Measurements from ENCODE around the gene STAT6.

Gene STAT6

GRCh38 chr12:57072661-57073060 lies 38.5 kb downstream of the STAT6 start:
- no peak for DNase-seq (ENCODE audit: extremely low read depth, low read depth)

GRCh38 chr12:57069523-57069922 lies 41.6 kb downstream of the STAT6 start:
- H3K4me3 ChIP-seq (replicated peaks; ENCODE audit: low read depth, low read length), result no peak overlapping the region
- peak; percentile 84 for DNase-seq (ENCODE audit: extremely low read depth, low read depth)
- TF ChIP-seq CTCF (IDR thresholded peaks at IDR 0.05; ENCODE audit: low read depth, low read length, missing control alignments), result peak; percentile 81

More at GRCh38 chr12:57072661-57073060, 38.5 kb downstream of the STAT6 start:
- H3K4me3 ChIP-seq (replicated peaks; ENCODE audit: low read depth, low read length), result no peak overlapping the region
- TF ChIP-seq CTCF (IDR thresholded peaks at IDR 0.05; ENCODE audit: low read depth, low read length, missing control alignments), result no peak

GRCh38 chr12:57066245-57066644 lies 44.9 kb downstream of the STAT6 start:
- no peak for TF ChIP-seq CTCF (IDR thresholded peaks at IDR 0.05; ENCODE audit: low read depth, low read length, missing control alignments)
- no peak for DNase-seq (ENCODE audit: extremely low read depth, low read depth)
- no peak overlapping the region for H3K4me3 ChIP-seq (replicated peaks; ENCODE audit: low read depth, low read length)

GRCh38 chr12:57063991-57064685 lies 47.0 kb downstream of the STAT6 start:
- DNase-seq (ENCODE audit: extremely low read depth, low read depth), result no peak
- no peak for TF ChIP-seq CTCF (IDR thresholded peaks at IDR 0.05; ENCODE audit: low read depth, low read length, missing control alignments)
- H3K4me3 ChIP-seq (replicated peaks; ENCODE audit: low read depth, low read length), result no peak overlapping the region

- H3K4me3 ChIP-seq (replicated peaks; ENCODE audit: low read depth, low read length), result no peak overlapping the region
- no peak for TF ChIP-seq CTCF (IDR thresholded peaks at IDR 0.05; ENCODE audit: low read depth, low read length, missing control alignments)
- DNase-seq (ENCODE audit: extremely low read depth, low read depth), result no peak
These were observed 52.7 kb downstream of the STAT6 start for GRCh38 chr12:57058454-57058853.

- DNase-seq (ENCODE audit: extremely low read depth, low read depth), result no peak
- no peak overlapping the region for H3K4me3 ChIP-seq (replicated peaks; ENCODE audit: low read depth, low read length)
- no peak for TF ChIP-seq CTCF (IDR thresholded peaks at IDR 0.05; ENCODE audit: low read depth, low read length, missing control alignments)
These were observed 54.0 kb downstream of the STAT6 start for GRCh38 chr12:57057067-57057751.
